Nephron (organoid): ENCODE measurements around the gene SORCS2.

Experiments
- H3K27ac Mint-ChIP-seq, 3 experiments: 2 replicates each; pipeline ENCODE4 v1.8.0; 2020; ENCODE audit warnings: mixed read lengths in 3 of 3, mild to moderate bottlenecking in 2 of 3, moderate library complexity in 1 of 3
- H3K27me3 Mint-ChIP-seq: 2 replicates; pipeline ENCODE4 v1.8.0; 2021; ENCODE audit warnings: low read depth, mild to moderate bottlenecking, moderate library complexity, mixed read lengths
- H3K36me3 Mint-ChIP-seq: 2 replicates; pipeline ENCODE4 v1.8.0; 2020; ENCODE audit warnings: low read depth, mixed read lengths
- H3K4me1 Mint-ChIP-seq: 2 replicates; pipeline ENCODE4 v1.8.0; 2020; ENCODE audit warnings: mixed read lengths
- H3K4me3 Mint-ChIP-seq, 3 experiments: 2 replicates each; pipeline ENCODE4 v1.8.0; 2020; ENCODE audit warnings: mild to moderate bottlenecking in 3 of 3, mixed read lengths in 3 of 3, moderate library complexity in 2 of 3
- H3K9me3 Mint-ChIP-seq: 2 replicates; pipeline ENCODE4 v1.8.0; 2020; ENCODE audit warnings: mixed read lengths
- TF ChIP-seq, protein P1 (sequence below), 3 experiments: fragments of 200-600 bp; sonication (generic); IDR thresholded peaks; one replicate each; pipeline ENCODE4 v1.5.0; 2021; ENCODE audit warnings: antibody characterized with exemption in 3 of 3; ENCODE audit not compliant: unreplicated experiment in 3 of 3

The SORCS2 gene

GRCh38 chr4:7475207-7475606, 282.9 kb downstream of the SORCS2 start:
- H3K4me3 Mint-ChIP-seq: no peak overlapping the region
- H3K27ac Mint-ChIP-seq: no peak overlapping the region
- TF ChIP-seq, protein P1, sequence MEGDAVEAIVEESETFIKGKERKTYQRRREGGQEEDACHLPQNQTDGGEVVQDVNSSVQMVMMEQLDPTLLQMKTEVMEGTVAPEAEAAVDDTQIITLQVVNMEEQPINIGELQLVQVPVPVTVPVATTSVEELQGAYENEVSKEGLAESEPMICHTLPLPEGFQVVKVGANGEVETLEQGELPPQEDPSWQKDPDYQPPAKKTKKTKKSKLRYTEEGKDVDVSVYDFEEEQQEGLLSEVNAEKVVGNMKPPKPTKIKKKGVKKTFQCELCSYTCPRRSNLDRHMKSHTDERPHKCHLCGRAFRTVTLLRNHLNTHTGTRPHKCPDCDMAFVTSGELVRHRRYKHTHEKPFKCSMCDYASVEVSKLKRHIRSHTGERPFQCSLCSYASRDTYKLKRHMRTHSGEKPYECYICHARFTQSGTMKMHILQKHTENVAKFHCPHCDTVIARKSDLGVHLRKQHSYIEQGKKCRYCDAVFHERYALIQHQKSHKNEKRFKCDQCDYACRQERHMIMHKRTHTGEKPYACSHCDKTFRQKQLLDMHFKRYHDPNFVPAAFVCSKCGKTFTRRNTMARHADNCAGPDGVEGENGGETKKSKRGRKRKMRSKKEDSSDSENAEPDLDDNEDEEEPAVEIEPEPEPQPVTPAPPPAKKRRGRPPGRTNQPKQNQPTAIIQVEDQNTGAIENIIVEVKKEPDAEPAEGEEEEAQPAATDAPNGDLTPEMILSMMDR (IDR thresholded peaks at IDR 0.05; ENCODE audit: unreplicated experiment in 3 of 3): no peak
- peaks cover 16% of the 10 kb centered on the region for H3K27me3 Mint-ChIP-seq
- no peaks in the 10 kb centered on the region for H3K36me3 Mint-ChIP-seq
- peaks cover 27% of the 10 kb centered on the region for H3K4me1 Mint-ChIP-seq
- H3K9me3 Mint-ChIP-seq: no peaks in the 10 kb centered on the region

DNA sequence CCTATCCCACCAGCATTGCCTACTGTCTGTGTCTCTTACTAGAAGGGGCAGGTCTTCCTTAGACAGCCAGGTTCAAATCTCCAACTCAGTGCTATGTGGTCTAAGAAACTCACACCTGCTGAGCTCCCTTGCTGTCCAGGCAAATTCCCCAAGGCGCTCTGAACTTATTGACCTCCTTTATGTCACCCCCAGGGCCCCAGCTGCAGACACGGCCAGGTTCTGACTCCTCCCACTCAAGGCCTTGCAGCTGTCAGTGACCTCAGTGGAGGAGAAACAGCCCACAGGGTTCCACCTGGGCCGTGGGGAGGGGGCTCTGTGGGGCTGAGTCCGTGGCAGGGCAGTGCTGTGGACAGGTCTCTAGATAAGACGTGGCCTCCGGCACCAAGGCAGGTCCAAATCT, 284.5 kb downstream of the SORCS2 start:
- Mint-ChIP-seq H3K27me3 (peaks cover 15% of the 10 kb centered on the region), H3K9me3 (no peaks in the 10 kb centered on the region), H3K4me3 (no peak overlapping the region), H3K27ac (no peak overlapping the region), H3K4me1 (peaks cover 21% of the 10 kb centered on the region), H3K36me3 (no peaks in the 10 kb centered on the region)
- TF ChIP-seq, protein P1 (IDR thresholded peaks at IDR 0.05; ENCODE audit: unreplicated experiment in 3 of 3): no peak

GRCh38 chr4:7477695-7478094, 285.4 kb downstream of the SORCS2 start:
- TF ChIP-seq, protein P1 (IDR thresholded peaks at IDR 0.05; ENCODE audit: unreplicated experiment in 3 of 3): no peak
- Mint-ChIP-seq H3K27me3 (peaks cover 15% of the 10 kb centered on the region), H3K4me3 (no peak overlapping the region), H3K9me3 (no peaks in the 10 kb centered on the region), H3K36me3 (no peaks in the 10 kb centered on the region), H3K4me1 (peaks cover 13% of the 10 kb centered on the region), H3K27ac (no peak overlapping the region)

DNA sequence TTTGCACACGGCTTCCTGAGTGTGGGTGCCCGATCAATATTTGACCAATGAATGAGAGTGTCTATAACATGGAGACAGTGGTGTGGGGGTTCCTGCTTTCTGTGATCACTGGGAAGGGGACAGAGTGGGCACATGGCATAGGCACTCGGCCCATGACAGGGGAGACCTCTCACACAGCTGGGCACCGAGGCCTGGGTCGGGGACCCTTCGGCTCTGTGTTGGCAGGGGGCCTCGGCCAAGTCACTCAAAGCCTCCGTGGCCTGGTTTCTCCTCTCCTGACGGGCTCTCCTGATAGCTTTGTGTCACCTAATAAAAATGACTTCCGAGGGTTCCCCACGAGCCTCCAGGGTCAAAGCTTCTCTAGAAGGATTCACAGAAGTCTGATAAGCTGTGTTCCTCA, 286.3 kb downstream of the SORCS2 start:
- Mint-ChIP-seq H3K4me1 (peaks cover 6% of the 10 kb centered on the region), H3K27me3 (peaks cover 11% of the 10 kb centered on the region), H3K9me3 (no peaks in the 10 kb centered on the region), H3K4me3 (no peak overlapping the region), H3K36me3 (no peaks in the 10 kb centered on the region), H3K27ac (no peak overlapping the region)
- TF ChIP-seq, protein P1 (IDR thresholded peaks at IDR 0.05; ENCODE audit: unreplicated experiment in 3 of 3): no peak

- H3K4me3 Mint-ChIP-seq: no peak overlapping the region
- no peaks in the 10 kb centered on the region for H3K9me3 Mint-ChIP-seq
- TF ChIP-seq, protein P1 (IDR thresholded peaks at IDR 0.05; ENCODE audit: unreplicated experiment in 3 of 3): no peak
- H3K27me3 Mint-ChIP-seq: peaks cover 16% of the 10 kb centered on the region
- H3K4me1 Mint-ChIP-seq: peaks cover 6% of the 10 kb centered on the region
- no peaks in the 10 kb centered on the region for H3K36me3 Mint-ChIP-seq
- H3K27ac Mint-ChIP-seq: no peak overlapping the region
These were observed 288.1 kb downstream of the SORCS2 start for GRCh38 chr4:7480423-7480822.

GRCh38 chr4:7481227-7481626, 288.9 kb downstream of the SORCS2 start:
- H3K27me3 Mint-ChIP-seq: peaks cover 12% of the 10 kb centered on the region
- H3K36me3 Mint-ChIP-seq: no peaks in the 10 kb centered on the region
- no peak overlapping the region for H3K4me3 Mint-ChIP-seq
- no peak overlapping the region for H3K27ac Mint-ChIP-seq
- no peaks in the 10 kb centered on the region for H3K9me3 Mint-ChIP-seq
- H3K4me1 Mint-ChIP-seq: peaks cover 6% of the 10 kb centered on the region
- TF ChIP-seq, protein P1 (IDR thresholded peaks at IDR 0.05; ENCODE audit: unreplicated experiment in 3 of 3): no peak
